Renal pelvis (tissue), 4 donors: ENCODE measurements around the gene CTIF. TPM values are rescaled to one million over a fixed set of nuclear protein-coding genes. Genes with fewer than 3 reads are reported as not detected.

Experiments used
- DNase-seq: peaks from one replicate; pipeline ENCODE4 v3.0.0-alpha.2; 2013
- polyA plus RNA-seq, 3 donors: library from polyadenylated mRNA; unstranded; fragments of 120-200 nt; gene quantifications; one replicate each; pipeline ENCODE4 v1.2.1, GENCODE V29; 2013; ENCODE audit not compliant: insufficient read length in 3 of 3

CTIF gene
- polyA plus RNA-seq, 3 donors = 21.1 to 23.7 (median 22.9) TPM

- no peak for DNase-seq
Measured at GRCh38 chr18:48617844-48618497, 79.1 kb downstream of the CTIF start.

GRCh38 chr18:48619016-48619415 is 80.2 kb downstream of the CTIF start:
- DNase-seq = no peak

- DNase-seq = no peak
Measured at GRCh38 chr18:48619501-48619900, 80.7 kb downstream of the CTIF start.

- DNase-seq = no peak
Measured at GRCh38 chr18:48620071-48620470, 81.2 kb downstream of the CTIF start.

- no peak for DNase-seq
Measured at GRCh38 chr18:48621240-48621639, 82.4 kb downstream of the CTIF start.

- no peak for DNase-seq
Measured at GRCh38 chr18:48621815-48622555, 83.2 kb downstream of the CTIF start.

GRCh38 chr18:48622911-48623431 is 84.1 kb downstream of the CTIF start:
- no peak for DNase-seq

- DNase-seq = no peak
Measured at GRCh38 chr18:48623468-48624235, 84.8 kb downstream of the CTIF start.

- DNase-seq = no peak
Measured at GRCh38 chr18:48624856-48625255, 86.0 kb downstream of the CTIF start.

- DNase-seq = no peak
Measured at GRCh38 chr18:48627216-48627615, 88.4 kb downstream of the CTIF start.

GRCh38 chr18:48629730-48630324 is 91.0 kb downstream of the CTIF start:
- DNase-seq = no peak

- no peak for DNase-seq
Measured at GRCh38 chr18:48631851-48632250, 93.0 kb downstream of the CTIF start.

- DNase-seq = no peak
Measured at GRCh38 chr18:48632676-48633257, 93.9 kb downstream of the CTIF start.

- no peak for DNase-seq
Measured at GRCh38 chr18:48634491-48634890, 95.7 kb downstream of the CTIF start.

- DNase-seq = no peak
Measured at GRCh38 chr18:48634975-48635374, 96.1 kb downstream of the CTIF start.

- no peak for DNase-seq
Measured at GRCh38 chr18:48635806-48636205, 97.0 kb downstream of the CTIF start.

GRCh38 chr18:48636436-48636835 is 97.6 kb downstream of the CTIF start:
- no peak for DNase-seq

- DNase-seq = no peak
Measured at GRCh38 chr18:48637081-48637990, 98.5 kb downstream of the CTIF start.

- DNase-seq = no peak
Measured at GRCh38 chr18:48638451-48638850, 99.6 kb downstream of the CTIF start.

- no peak for DNase-seq
Measured at GRCh38 chr18:48638896-48639771, 100.3 kb downstream of the CTIF start.
